ENCODE measurements around the gene SLC48A1.

The SLC48A1 gene

DNA sequence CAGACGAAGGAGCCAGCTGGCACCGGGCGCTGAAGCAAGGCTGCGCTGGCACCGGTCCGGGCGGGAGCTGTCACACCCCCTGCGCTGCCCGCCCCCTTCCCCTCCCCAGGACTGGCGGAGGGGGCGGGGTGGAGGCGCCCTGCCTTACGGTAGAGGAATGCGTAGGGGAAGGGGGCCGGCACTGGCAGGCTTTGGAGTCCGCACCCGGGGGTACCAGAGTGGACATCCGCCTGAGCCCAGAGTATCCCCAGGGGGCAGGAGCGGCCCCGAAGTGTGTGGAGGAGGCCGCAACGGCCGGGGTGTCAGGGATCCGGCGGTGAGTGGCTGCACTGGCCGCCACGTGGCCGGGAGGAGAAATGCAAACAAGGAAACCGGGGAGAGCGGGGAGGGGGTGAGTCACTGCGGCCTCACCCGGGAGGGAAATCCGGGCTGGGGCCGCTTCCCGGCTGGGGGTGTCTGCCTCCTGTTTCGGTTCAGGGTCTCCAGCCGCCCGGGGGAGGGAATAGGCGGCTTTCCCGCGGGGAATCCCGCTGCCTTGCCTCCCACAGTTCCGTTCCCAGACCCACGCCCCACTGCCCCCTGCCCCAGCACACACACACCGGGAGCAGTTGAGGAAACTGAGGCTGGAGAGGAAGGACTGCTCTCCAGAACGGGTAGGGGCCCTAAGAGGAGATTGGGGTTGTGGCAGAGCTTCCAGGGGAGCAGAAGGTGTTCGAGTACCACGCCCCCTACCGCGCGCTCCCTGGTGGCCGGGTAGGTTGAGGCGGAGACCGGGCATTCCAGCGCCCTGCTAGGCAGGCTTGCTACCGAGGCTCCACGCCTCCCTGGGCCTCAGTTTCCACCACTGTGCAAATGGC, 14.0 kb upstream of the SLC48A1 start, which contains the start of gene RAPGEF3:
RAPGEF3 (minus strand) TSS at position 47 of the 857 bp plus-strand sequence. CDS start 324 bp downstream, outside the sequence.
- Histone ChIP-seq H3K4me2 (ENCODE audit: low read length) (peak within 1 kb of the TSS; percentile 94), H3K9me3 (ENCODE audit: insufficient read depth, low read length) (no peaks in the 10 kb centered on the region), H3K36me3 (replicated peaks; ENCODE audit: low read depth, low read length) (no peaks in the 10 kb centered on the region), H3K4me1 (ENCODE audit: low read length) (peaks cover 51% of the 10 kb centered on the region), H3K4me3 (ENCODE audit: low read length) (peak within 1 kb of the TSS; percentile 89), H2AFZ (ENCODE audit: low read depth, low read length) (peak within 1 kb of the TSS; percentile 79), H3K27ac (ENCODE audit: low read length) (peak within 1 kb of the TSS; percentile 39), H4K20me1 (ENCODE audit: insufficient read depth, low read length) (no peaks in the 10 kb centered on the region), H3K27me3 (ENCODE audit: low read depth, low read length) (no peaks in the 10 kb centered on the region), H3K79me2 (ENCODE audit: low read length) (no peaks in the 10 kb centered on the region), H3K9ac (ENCODE audit: low read length) (peak within 1 kb of the TSS; percentile 77)
- TF ChIP-seq, protein P1, sequence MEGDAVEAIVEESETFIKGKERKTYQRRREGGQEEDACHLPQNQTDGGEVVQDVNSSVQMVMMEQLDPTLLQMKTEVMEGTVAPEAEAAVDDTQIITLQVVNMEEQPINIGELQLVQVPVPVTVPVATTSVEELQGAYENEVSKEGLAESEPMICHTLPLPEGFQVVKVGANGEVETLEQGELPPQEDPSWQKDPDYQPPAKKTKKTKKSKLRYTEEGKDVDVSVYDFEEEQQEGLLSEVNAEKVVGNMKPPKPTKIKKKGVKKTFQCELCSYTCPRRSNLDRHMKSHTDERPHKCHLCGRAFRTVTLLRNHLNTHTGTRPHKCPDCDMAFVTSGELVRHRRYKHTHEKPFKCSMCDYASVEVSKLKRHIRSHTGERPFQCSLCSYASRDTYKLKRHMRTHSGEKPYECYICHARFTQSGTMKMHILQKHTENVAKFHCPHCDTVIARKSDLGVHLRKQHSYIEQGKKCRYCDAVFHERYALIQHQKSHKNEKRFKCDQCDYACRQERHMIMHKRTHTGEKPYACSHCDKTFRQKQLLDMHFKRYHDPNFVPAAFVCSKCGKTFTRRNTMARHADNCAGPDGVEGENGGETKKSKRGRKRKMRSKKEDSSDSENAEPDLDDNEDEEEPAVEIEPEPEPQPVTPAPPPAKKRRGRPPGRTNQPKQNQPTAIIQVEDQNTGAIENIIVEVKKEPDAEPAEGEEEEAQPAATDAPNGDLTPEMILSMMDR (IDR thresholded peaks at IDR 0.05; ENCODE audit: low read depth, low read length) = peak; percentile 66
- no peak for TF ChIP-seq EZH2phosphoT487 (IDR thresholded peaks at IDR 0.05; ENCODE audit: low read depth)

DNA sequence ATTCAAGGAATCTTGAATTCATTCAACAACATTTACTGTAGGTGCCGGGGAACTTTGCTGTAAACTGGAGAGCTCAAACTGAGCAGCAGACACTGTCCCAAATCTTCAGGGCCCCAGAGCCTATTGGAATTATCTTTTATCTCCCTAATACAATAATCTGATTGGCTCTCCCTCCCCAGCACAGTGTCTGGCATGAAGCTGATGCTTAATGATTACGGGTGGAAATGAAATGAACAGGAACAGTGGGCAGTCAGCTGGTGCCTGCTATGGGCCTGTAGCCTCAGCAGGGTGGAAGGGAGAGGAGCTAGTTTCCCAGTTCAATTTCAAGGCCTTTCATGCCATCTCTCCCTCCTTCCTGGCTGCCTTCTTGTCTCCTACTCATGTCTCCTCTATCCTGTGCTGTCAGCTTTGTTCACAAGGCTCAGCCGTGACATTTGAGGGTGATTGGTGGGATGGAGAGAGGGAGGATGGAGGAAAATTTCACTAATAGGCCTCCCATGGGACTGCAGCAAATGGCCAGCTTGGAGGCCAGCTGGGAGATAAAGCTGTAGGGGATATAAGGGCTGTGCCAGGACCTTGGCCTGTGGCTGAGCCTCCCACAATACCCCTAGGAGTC, 10.1 kb upstream of the SLC48A1 start:
- Histone ChIP-seq H2AFZ (ENCODE audit: low read depth, low read length) (no peak overlapping the region), H3K4me3 (ENCODE audit: low read length) (no peak overlapping the region)

DNA sequence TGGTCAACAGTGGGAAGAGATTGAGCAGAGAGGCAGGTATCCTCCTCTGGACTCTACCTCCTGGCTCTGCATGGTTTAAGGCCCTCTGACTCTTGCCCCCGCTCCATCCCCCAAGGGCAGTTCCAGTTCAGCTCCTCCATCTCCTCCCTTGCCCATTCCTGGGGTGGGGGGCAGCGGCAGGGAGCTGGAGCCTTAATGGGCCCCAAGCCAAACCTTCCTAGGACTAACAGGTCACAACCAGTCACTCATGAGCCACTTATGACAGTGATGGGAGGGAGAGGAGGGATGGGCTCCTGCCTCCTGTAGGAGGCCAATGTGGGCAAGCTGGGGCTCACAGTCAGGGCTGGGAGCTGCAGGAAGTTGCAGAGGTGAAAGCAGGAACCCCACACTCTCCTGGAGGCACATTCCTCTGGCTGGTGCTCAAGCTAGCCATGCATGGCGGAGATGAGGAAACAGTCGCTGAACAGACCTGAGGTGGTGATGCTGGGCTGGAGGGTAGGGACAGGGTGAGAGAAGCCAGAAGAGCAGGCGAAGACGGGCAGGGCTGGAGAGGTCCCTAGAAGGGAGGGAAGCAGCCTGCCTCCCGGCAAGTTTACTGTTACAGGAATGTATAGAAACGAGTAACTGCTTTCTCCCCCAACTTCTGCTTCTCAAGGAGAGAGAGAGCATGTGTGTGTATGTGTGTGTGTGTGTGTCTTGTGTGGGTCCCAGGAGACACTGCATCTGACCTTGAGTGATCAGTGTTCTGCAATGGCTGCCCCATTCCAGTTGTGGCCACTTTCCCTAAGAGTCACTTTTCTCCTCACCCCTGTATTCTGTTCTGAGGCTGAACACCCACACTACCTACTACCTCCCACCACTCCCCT, 9.3 kb upstream of the SLC48A1 start:
- Histone ChIP-seq H3K27me3 (ENCODE audit: low read depth, low read length) (peaks cover 6% of the 10 kb centered on the region), H3K4me1 (ENCODE audit: low read length) (peaks cover 10% of the 10 kb centered on the region), H3K36me3 (replicated peaks; ENCODE audit: low read depth, low read length) (no peaks in the 10 kb centered on the region), H2AFZ (ENCODE audit: low read depth, low read length) (no peak overlapping the region), H3K9ac (ENCODE audit: low read length) (no peak overlapping the region), H3K4me2 (ENCODE audit: low read length) (no peak overlapping the region), H4K20me1 (ENCODE audit: insufficient read depth, low read length) (no peaks in the 10 kb centered on the region), H3K9me3 (ENCODE audit: insufficient read depth, low read length) (no peaks in the 10 kb centered on the region), H3K79me2 (ENCODE audit: low read length) (no peaks in the 10 kb centered on the region), H3K27ac (ENCODE audit: low read length) (no peak overlapping the region), H3K4me3 (ENCODE audit: low read length) (no peak overlapping the region)
- TF ChIP-seq EZH2phosphoT487 (IDR thresholded peaks at IDR 0.05; ENCODE audit: low read depth) = no peak
- TF ChIP-seq, protein P1 (IDR thresholded peaks at IDR 0.05; ENCODE audit: low read depth, low read length) = no peak

More for the DNA sequence above, 10.1 kb upstream of the SLC48A1 start:
- Histone ChIP-seq H4K20me1 (ENCODE audit: insufficient read depth, low read length) (no peaks in the 10 kb centered on the region), H3K4me2 (ENCODE audit: low read length) (no peak overlapping the region), H3K79me2 (ENCODE audit: low read length) (no peaks in the 10 kb centered on the region), H3K9ac (ENCODE audit: low read length) (no peak overlapping the region), H3K27ac (ENCODE audit: low read length) (no peak overlapping the region), H3K27me3 (ENCODE audit: low read depth, low read length) (no peaks in the 10 kb centered on the region), H3K4me1 (ENCODE audit: low read length) (peaks cover 17% of the 10 kb centered on the region), H3K36me3 (replicated peaks; ENCODE audit: low read depth, low read length) (no peaks in the 10 kb centered on the region), H3K9me3 (ENCODE audit: insufficient read depth, low read length) (no peaks in the 10 kb centered on the region)
- no peak for TF ChIP-seq EZH2phosphoT487 (IDR thresholded peaks at IDR 0.05; ENCODE audit: low read depth)
- TF ChIP-seq, protein P1 (IDR thresholded peaks at IDR 0.05; ENCODE audit: low read depth, low read length) = no peak
